CD4-positive, alpha-beta memory T cell (primary cell): ENCODE measurements around the gene NELFB. TPM values are rescaled to one million over a fixed set of nuclear protein-coding genes. Genes with fewer than 3 reads are reported as not detected.

Experiments
- CTCF ChIA-PET: fragments of 350-600 bp; sonication (Branson Sonifier 250); formaldehyde crosslinking; loops from one replicate; lab custom pipeline; 2021; ENCODE audit warnings: inconsistent platforms; ENCODE audit not compliant: partially characterized antibody; lab: Charles Lee
- POLR2A ChIA-PET: fragments of 350-600 bp; sonication (Branson Sonifier 250); formaldehyde crosslinking; loops from one replicate; lab custom pipeline; 2021; ENCODE audit not compliant: partially characterized antibody; lab: Charles Lee
- DNase-seq, 5 donors: peaks; one replicate each; pipeline versions ENCODE4 v3.0.0 to v3.0.0-alpha.2; 2020 to 2022; ENCODE audit warnings: mixed read lengths in 1 of 5
- H3K27ac ChIP-seq: one replicate; pipeline ENCODE4 v1.7.0; 2013; ENCODE audit warnings: low read depth, low read length
- H3K27me3 ChIP-seq: 2 replicates; pipeline ENCODE4 v1.7.0; 2013; ENCODE audit warnings: mild to moderate bottlenecking, low read length, moderate library complexity; ENCODE audit not compliant: insufficient read depth
- H3K36me3 ChIP-seq: 2 replicates; pipeline ENCODE4 v1.7.0; 2013; ENCODE audit warnings: mild to moderate bottlenecking, low read length, moderate library complexity; ENCODE audit not compliant: insufficient read depth
- H3K4me1 ChIP-seq: 2 replicates; pipeline ENCODE4 v1.7.0; 2013; ENCODE audit warnings: mild to moderate bottlenecking, low read length, moderate library complexity; ENCODE audit not compliant: insufficient read depth
- H3K4me3 ChIP-seq, 2 donors: one replicate each; pipeline ENCODE4 v1.7.0; 2013; ENCODE audit warnings: low read length in 2 of 2, mild to moderate bottlenecking in 1 of 2
- H3K9me3 ChIP-seq, 2 donors: one replicate each; pipeline ENCODE4 v1.7.0; 2013; ENCODE audit warnings: low read length in 2 of 2, control low read depth in 1 of 2; ENCODE audit not compliant: control insufficient read depth in 1 of 2
- H3K27ac Mint-ChIP-seq, 7 donors: one replicate each; pipeline ENCODE4 v1.8.0; 2020 to 2021; ENCODE audit warnings: mixed read lengths in 7 of 7, mild to moderate bottlenecking in 6 of 7, inconsistent platforms in 3 of 7, moderate library complexity in 3 of 7
- H3K27me3 Mint-ChIP-seq, 2 donors: one replicate each; pipeline ENCODE4 v1.8.0; 2020 to 2021; ENCODE audit warnings: mixed read lengths in 2 of 2
- H3K36me3 Mint-ChIP-seq, 2 donors: one replicate each; pipeline ENCODE4 v1.8.0; 2020 to 2021; ENCODE audit warnings: mixed read lengths in 2 of 2, inconsistent platforms in 1 of 2, mild to moderate bottlenecking in 1 of 2
- H3K4me1 Mint-ChIP-seq, 4 donors: one replicate each; pipeline ENCODE4 v1.8.0; 2020 to 2021; ENCODE audit warnings: mixed read lengths in 4 of 4, mild to moderate bottlenecking in 1 of 4
- H3K4me3 Mint-ChIP-seq, 8 donors: one replicate each; pipeline ENCODE4 v1.8.0; 2020 to 2021; ENCODE audit warnings: mixed read lengths in 8 of 8, mild to moderate bottlenecking in 7 of 8, moderate library complexity in 6 of 8, inconsistent platforms in 3 of 8
- H3K9me3 Mint-ChIP-seq, 8 donors: one replicate each; pipeline ENCODE4 v1.8.0; 2020 to 2021; ENCODE audit warnings: mixed read lengths in 8 of 8, mild to moderate bottlenecking in 5 of 8, inconsistent platforms in 3 of 8, moderate library complexity in 1 of 8
- intact Hi-C: fragments of 100-400 bp; cut with micrococcal nuclease; formaldehyde crosslinking; loops from one replicate; pipeline ENCODE4 v1.15.1; 2023
- polyA plus RNA-seq, 2 donors: library from polyadenylated mRNA; unstranded; fragments of 300-500 nt; fragmentation: Illumina TruSeq; gene quantifications; one replicate each; pipeline ENCODE4 v1.2.3, GENCODE V29; 2021
- total RNA-seq, 2 experiments: library from RNA; stranded (reverse); gene quantifications; one replicate each; pipeline ENCODE4 v1.2.3, GENCODE V29; 2021

The NELFB gene
- total and polyA plus RNA-seq, 4 experiments from 2014 or later, result 28.3 to 44.9 (median 36.5) TPM

GRCh38 chr9:137302449-137303150, 47.5 kb downstream of the NELFB start:
- peaks cover 2 to 6% of the 10 kb centered on the region in 2 donors for H3K27me3 Mint-ChIP-seq
- no peaks in the 10 kb centered on the region for H3K9me3 ChIP-seq
- H3K4me1 ChIP-seq, result peaks cover 32% of the 10 kb centered on the region
- intact Hi-C loops, result loop anchor here (1.0 to 10.0 kb wide), 2 partner anchors 143 to 232 kb away; no protein-coding TSS in a partner anchor
- no peaks in the 10 kb centered on the region for H3K36me3 ChIP-seq
- H3K27me3 ChIP-seq, result peaks cover 15% of the 10 kb centered on the region
- peaks cover 3 to 26% (median 14%) of the 10 kb centered on the region in 4 donors for H3K4me1 Mint-ChIP-seq
- H3K27ac ChIP-seq, result peak overlapping the region; percentile 15
- DNase-seq, result no peak
- no peaks in the 10 kb centered on the region for H3K9me3 Mint-ChIP-seq
- peak overlapping the region in 1 of 7 donors; percentile 35 for H3K27ac Mint-ChIP-seq
- ChIA-PET POLR2A (interaction anchor here (0.9 to 1.7 kb wide), 3 partner anchors 60 to 121 kb away, joined by 3 to 11 read pairs (median 7); partner anchors contain the start of genes EXD3, NOXA1 and TUBB4B), CTCF (interaction anchor here (0.9 to 1.7 kb wide), 5 partner anchors 11 to 223 kb away, joined by 3 to 4 read pairs (median 3); no protein-coding TSS in a partner anchor)
- H3K4me3 ChIP-seq, result no peak overlapping the region
- H3K4me3 Mint-ChIP-seq, result no peak overlapping the region
- no peaks in the 10 kb centered on the region for H3K36me3 Mint-ChIP-seq

GRCh38 chr9:137303151-137303892, 48.2 kb downstream of the NELFB start:
- Histone ChIP-seq H3K9me3 (no peaks in the 10 kb centered on the region), H3K27ac (no peak overlapping the region), H3K27me3 (peaks cover 15% of the 10 kb centered on the region), H3K4me1 (peaks cover 32% of the 10 kb centered on the region), H3K36me3 (no peaks in the 10 kb centered on the region), H3K4me3 (no peak overlapping the region)
- POLR2A ChIA-PET, result interaction anchor here (0.9 kb wide), 1 partner anchor 61 kb away, joined by 3 read pairs; no protein-coding TSS in a partner anchor
- Mint-ChIP-seq H3K4me1 (peaks cover 3 to 26% (median 14%) of the 10 kb centered on the region in 4 donors), H3K36me3 (no peaks in the 10 kb centered on the region), H3K9me3 (no peaks in the 10 kb centered on the region), H3K27me3 (peaks cover 2 to 6% of the 10 kb centered on the region in 2 donors), H3K4me3 (peak overlapping the region in 5 of 8 donors; percentile 17 to 31 (median 23)), H3K27ac (peak overlapping the region in 2 of 7 donors; percentile 35 to 41)
- CTCF ChIA-PET, result interaction anchor here (1.7 kb wide), 1 partner anchor 219 kb away, joined by 4 read pairs; no protein-coding TSS in a partner anchor
- DNase-seq, result no peak
- intact Hi-C loops, result loop anchor here (10.0 kb wide), 1 partner anchor 231 kb away; no protein-coding TSS in a partner anchor

- H3K36me3 Mint-ChIP-seq, result no peaks in the 10 kb centered on the region
- intact Hi-C loops, result loop anchor here (10.0 kb wide), 1 partner anchor 231 kb away; no protein-coding TSS in a partner anchor
- DNase-seq, result no peak
- H3K27ac Mint-ChIP-seq, result no peak overlapping the region
- peaks cover 2 to 6% of the 10 kb centered on the region in 2 donors for H3K27me3 Mint-ChIP-seq
- Histone ChIP-seq H3K27me3 (peaks cover 10% of the 10 kb centered on the region), H3K9me3 (no peaks in the 10 kb centered on the region), H3K4me3 (no peak overlapping the region), H3K4me1 (peaks cover 32% of the 10 kb centered on the region), H3K36me3 (no peaks in the 10 kb centered on the region), H3K27ac (no peak overlapping the region)
- peaks cover 3 to 26% (median 14%) of the 10 kb centered on the region in 4 donors for H3K4me1 Mint-ChIP-seq
- ChIA-PET CTCF (no interaction called here), POLR2A (interaction anchor here (0.9 kb wide), 1 partner anchor 62 kb away, joined by 3 read pairs; no protein-coding TSS in a partner anchor)
- no peaks in the 10 kb centered on the region for H3K9me3 Mint-ChIP-seq
- peak overlapping the region in 3 of 8 donors; percentile 23 to 31 (median 30) for H3K4me3 Mint-ChIP-seq
Measured at GRCh38 chr9:137303893-137304382, 48.8 kb downstream of the NELFB start.

GRCh38 chr9:137304383-137305059, 49.4 kb downstream of the NELFB start:
- ChIA-PET CTCF (no interaction called here), POLR2A (no interaction called here)
- Mint-ChIP-seq H3K36me3 (no peaks in the 10 kb centered on the region), H3K9me3 (no peaks in the 10 kb centered on the region), H3K4me3 (no peak overlapping the region), H3K27me3 (peaks cover 2 to 6% of the 10 kb centered on the region in 2 donors), H3K27ac (no peak overlapping the region), H3K4me1 (peaks cover 3 to 26% (median 14%) of the 10 kb centered on the region in 4 donors)
- Histone ChIP-seq H3K9me3 (no peaks in the 10 kb centered on the region), H3K4me3 (no peak overlapping the region), H3K27me3 (peaks cover 6% of the 10 kb centered on the region), H3K27ac (no peak overlapping the region), H3K4me1 (peaks cover 32% of the 10 kb centered on the region), H3K36me3 (no peaks in the 10 kb centered on the region)
- DNase-seq, result no peak
- intact Hi-C loops, result loop anchor here (10.0 kb wide), 1 partner anchor 230 kb away; no protein-coding TSS in a partner anchor

- H3K36me3 ChIP-seq, result no peaks in the 10 kb centered on the region
- Mint-ChIP-seq H3K4me1 (peaks cover 3 to 26% (median 14%) of the 10 kb centered on the region in 4 donors), H3K4me3 (peak overlapping the region in 3 of 8 donors; percentile 29 to 71 (median 61)), H3K9me3 (no peaks in the 10 kb centered on the region), H3K27me3 (peaks cover 0 to 3% of the 10 kb centered on the region in 2 donors), H3K36me3 (no peaks in the 10 kb centered on the region), H3K27ac (peak overlapping the region in 1 of 7 donors; percentile 4)
- DNase-seq, result peak in 4 of 5 donors; percentile 45 to 70 (median 50)
- ChIA-PET CTCF (no interaction called here), POLR2A (no interaction called here)
- H3K27me3 ChIP-seq, result no peaks in the 10 kb centered on the region
- no peaks in the 10 kb centered on the region for H3K9me3 ChIP-seq
- no peak overlapping the region for H3K27ac ChIP-seq
- H3K4me3 ChIP-seq, result no peak overlapping the region
- H3K4me1 ChIP-seq, result peaks cover 28% of the 10 kb centered on the region
- intact Hi-C loops, result loop anchor here (10.0 kb wide), 1 partner anchor 230 kb away; no protein-coding TSS in a partner anchor
Measured at GRCh38 chr9:137305060-137305797, 50.1 kb downstream of the NELFB start.

GRCh38 chr9:137305798-137306065, 50.6 kb downstream of the NELFB start:
- Histone ChIP-seq H3K27ac (no peak overlapping the region), H3K4me3 (peak overlapping the region in 1 of 2 donors; percentile 13), H3K27me3 (no peaks in the 10 kb centered on the region), H3K36me3 (no peaks in the 10 kb centered on the region), H3K9me3 (no peaks in the 10 kb centered on the region), H3K4me1 (peaks cover 23% of the 10 kb centered on the region)
- Mint-ChIP-seq H3K27ac (no peak overlapping the region), H3K4me1 (peaks cover 3 to 24% (median 12%) of the 10 kb centered on the region in 4 donors), H3K36me3 (no peaks in the 10 kb centered on the region), H3K9me3 (no peaks in the 10 kb centered on the region), H3K27me3 (peaks cover 0 to 1% of the 10 kb centered on the region in 2 donors), H3K4me3 (peak overlapping the region in 2 of 8 donors; percentile 61 to 71)
- ChIA-PET CTCF (no interaction called here), POLR2A (no interaction called here)
- intact Hi-C loops, result loop anchor here (10.0 kb wide), 1 partner anchor 229 kb away; no protein-coding TSS in a partner anchor
- no peak for DNase-seq
